Astrocyte of the spinal cord (primary cell): ENCODE data around the gene BDNF.

ENCODE experiments used
- DNase-seq: peaks from one replicate; pipeline ENCODE4 v3.0.0; 2011; ENCODE audit warnings: low read depth, low spot score
- H3K4me3 ChIP-seq: 2 replicates; pipeline ENCODE4 v1.5.1; 2011; ENCODE audit warnings: low read depth, mild to moderate bottlenecking, low read length, moderate library complexity
- CTCF ChIP-seq: IDR thresholded peaks from 2 replicates; pipeline ENCODE4 v1.5.1; 2012; ENCODE audit warnings: low read depth, mild to moderate bottlenecking, low read length, inconsistent platforms
- in situ Hi-C: cut with HindIII; loops from 2 replicates; pipeline ENCODE4 v1.10.0; 2017; ENCODE audit warnings: low sequenced_read_pairs

BDNF gene

GRCh38 chr11:27618281-27618915, 81.9 kb downstream of the BDNF start:
- no peak for DNase-seq
- in situ Hi-C loops: no loop called here
- TF ChIP-seq CTCF: no peak

GRCh38 chr11:27616711-27617110, 83.5 kb downstream of the BDNF start:
- DNase-seq: no peak
- TF ChIP-seq CTCF: no peak
- H3K4me3 ChIP-seq: no peak overlapping the region
- in situ Hi-C loops: no loop called here

More at GRCh38 chr11:27618281-27618915, 81.9 kb downstream of the BDNF start:
- H3K4me3 ChIP-seq: no peak overlapping the region

GRCh38 chr11:27615833-27616232, 84.4 kb downstream of the BDNF start:
- H3K4me3 ChIP-seq: no peak overlapping the region
- in situ Hi-C loops: no loop called here
- no peak for DNase-seq
- no peak for TF ChIP-seq CTCF

- in situ Hi-C loops: no loop called here
- DNase-seq: no peak
- H3K4me3 ChIP-seq: no peak overlapping the region
- no peak for TF ChIP-seq CTCF
These were observed 86.2 kb downstream of the BDNF start for GRCh38 chr11:27614092-27614491.

- no peak for TF ChIP-seq CTCF
- H3K4me3 ChIP-seq: no peak overlapping the region
- no peak for DNase-seq
- in situ Hi-C loops: no loop called here
These were observed 87.0 kb downstream of the BDNF start for GRCh38 chr11:27612932-27613880.

- no peak for DNase-seq
- H3K4me3 ChIP-seq: no peak overlapping the region
- no peak for TF ChIP-seq CTCF
- in situ Hi-C loops: no loop called here
These were observed 88.3 kb downstream of the BDNF start for GRCh38 chr11:27611947-27612455.
